H9 (cell line): Measurements from ENCODE around the gene APBB2. TPM values are rescaled to one million over a fixed set of nuclear protein-coding genes. Genes with fewer than 3 reads are reported as not detected.

Experiments used
- DNase-seq: peaks from one replicate; pipeline ENCODE4 v3.0.0-alpha.2; 2017
- H2AFZ ChIP-seq: one replicate; pipeline ENCODE4 v1.6.1; 2013; ENCODE audit warnings: mild to moderate bottlenecking, low read length, control low read depth, moderate library complexity
- H2AK5ac ChIP-seq: 2 replicates; pipeline ENCODE4 v1.6.1; 2013; ENCODE audit warnings: low read length, control low read depth, mixed read lengths; ENCODE audit not compliant: insufficient read length
- H2BK120ac ChIP-seq: one replicate; pipeline ENCODE4 v1.6.1; 2013; ENCODE audit warnings: low read depth, mild to moderate bottlenecking, low read length, control low read depth, inconsistent platforms; ENCODE audit not compliant: poor library complexity, severe bottlenecking
- H2BK12ac ChIP-seq: 2 replicates; pipeline ENCODE4 v1.6.1; 2013; ENCODE audit warnings: low read length, control low read depth, mixed read lengths, low read depth; ENCODE audit not compliant: insufficient read length
- H2BK15ac ChIP-seq: 2 replicates; pipeline ENCODE4 v1.6.1; 2013; ENCODE audit warnings: low read depth, low read length, control low read depth
- H2BK20ac ChIP-seq: one replicate; pipeline ENCODE4 v1.6.1; 2013; ENCODE audit warnings: low read depth, mild to moderate bottlenecking, low read length, control low read depth, inconsistent platforms; ENCODE audit not compliant: poor library complexity, severe bottlenecking
- H2BK5ac ChIP-seq: 2 replicates; pipeline ENCODE4 v1.6.1; 2013; ENCODE audit warnings: low read length, control low read depth, mixed read lengths; ENCODE audit not compliant: insufficient read length
- H3K14ac ChIP-seq: 2 replicates; pipeline ENCODE4 v1.6.1; 2013; ENCODE audit warnings: low read length, control low read depth; ENCODE audit not compliant: insufficient read depth
- H3K18ac ChIP-seq: 2 replicates; pipeline ENCODE4 v1.6.1; 2013; ENCODE audit warnings: low read depth, mild to moderate bottlenecking, mixed read lengths, low read length, control low read depth; ENCODE audit not compliant: insufficient read length
- H3K23ac ChIP-seq: 2 replicates; pipeline ENCODE4 v1.6.1; 2013; ENCODE audit warnings: low read length, control low read depth, mixed read lengths, low read depth; ENCODE audit not compliant: insufficient read length
- H3K23me2 ChIP-seq: 2 replicates; pipeline ENCODE4 v1.6.1; 2013; ENCODE audit warnings: low read depth, mild to moderate bottlenecking, mixed read lengths, low read length, control low read depth; ENCODE audit not compliant: insufficient read length, poor library complexity, severe bottlenecking
- H3K27ac ChIP-seq: 2 replicates; pipeline ENCODE4 v1.5.1; 2013; ENCODE audit warnings: low read length, control low read depth, mixed read lengths, low read depth; ENCODE audit not compliant: insufficient read length
- H3K27me3 ChIP-seq: 2 replicates; pipeline ENCODE4 v1.6.1; 2013; ENCODE audit warnings: low read length, control low read depth, inconsistent platforms; ENCODE audit not compliant: insufficient read depth
- H3K4ac ChIP-seq: 2 replicates; pipeline ENCODE4 v1.6.1; 2013; ENCODE audit warnings: low read depth, mild to moderate bottlenecking, control low read depth, inconsistent platforms, low read length, moderate library complexity
- H3K4me1 ChIP-seq: 2 replicates; pipeline ENCODE4 v1.6.1; 2013; ENCODE audit warnings: low read length, control low read depth, inconsistent platforms; ENCODE audit not compliant: insufficient read depth
- H3K4me2 ChIP-seq: 2 replicates; pipeline ENCODE4 v1.6.1; 2013; ENCODE audit warnings: low read length, control low read depth, mixed read lengths; ENCODE audit not compliant: insufficient read length, insufficient read depth
- H3K56ac ChIP-seq: 2 replicates; pipeline ENCODE4 v1.6.1; 2013; ENCODE audit warnings: low read depth, mild to moderate bottlenecking, mixed read lengths, low read length, control low read depth; ENCODE audit not compliant: insufficient read length
- H3K79me1 ChIP-seq: 2 replicates; pipeline ENCODE4 v1.6.1; 2013; ENCODE audit warnings: low read depth, mild to moderate bottlenecking, moderate library complexity, low read length, control low read depth, inconsistent platforms; ENCODE audit not compliant: insufficient read depth, poor library complexity, severe bottlenecking
- H3K79me2 ChIP-seq: 2 replicates; pipeline ENCODE4 v1.6.1; 2013; ENCODE audit warnings: low read length, control low read depth, inconsistent platforms; ENCODE audit not compliant: insufficient read depth
- H3K9ac ChIP-seq: 2 replicates; pipeline ENCODE4 v1.6.1; 2013; ENCODE audit warnings: low read length, control low read depth, mixed read lengths; ENCODE audit not compliant: insufficient read length; ENCODE audit errors: extremely low read depth
- H3K9me3 ChIP-seq: one replicate; pipeline ENCODE4 v1.6.1; 2013; ENCODE audit warnings: low read depth, low read length, inconsistent platforms; ENCODE audit not compliant: control insufficient read depth
- H3T11ph ChIP-seq: one replicate; pipeline ENCODE4 v1.6.1; 2013; ENCODE audit warnings: mild to moderate bottlenecking, low read length, control low read depth, inconsistent platforms
- H4K20me1 ChIP-seq: one replicate; pipeline ENCODE4 v1.6.1; 2013; ENCODE audit not compliant: control insufficient read depth, insufficient read length, insufficient read depth
- H4K5ac ChIP-seq: 2 replicates; pipeline ENCODE4 v1.6.1; 2013; ENCODE audit warnings: low read depth, mild to moderate bottlenecking, mixed read lengths, low read length, control low read depth; ENCODE audit not compliant: insufficient read length
- H4K8ac ChIP-seq: replicated peaks from 2 replicates; pipeline ENCODE4 v1.6.1; 2013; ENCODE audit warnings: low read length, control low read depth, mixed read lengths, low read depth; ENCODE audit not compliant: insufficient read length
- H4K91ac ChIP-seq: 2 replicates; pipeline ENCODE4 v1.6.1; 2013; ENCODE audit warnings: low read depth, mild to moderate bottlenecking, moderate library complexity, mixed read lengths, low read length, control low read depth; ENCODE audit not compliant: insufficient read length
- H3K27ac Mint-ChIP-seq, 3 experiments: 2 replicates in 2 of 3; 3 replicates in 1 of 3; pipeline ENCODE4 v1.8.0; 2020 to 2021; ENCODE audit warnings: mixed read lengths in 3 of 3, mild to moderate bottlenecking in 1 of 3, moderate library complexity in 1 of 3
- H3K27me3 Mint-ChIP-seq: 2 replicates; pipeline ENCODE4 v1.8.0; 2021; ENCODE audit warnings: low read depth, mild to moderate bottlenecking, moderate library complexity, mixed read lengths
- H3K36me3 Mint-ChIP-seq, 3 experiments: 2 replicates in 2 of 3; 3 replicates in 1 of 3; pipeline ENCODE4 v1.8.0; 2020 to 2021; ENCODE audit warnings: low read depth in 3 of 3, mixed read lengths in 3 of 3; ENCODE audit not compliant: insufficient read depth in 1 of 3
- H3K4me1 Mint-ChIP-seq, 2 experiments: 2 replicates each; pipeline ENCODE4 v1.8.0; 2020; ENCODE audit warnings: mixed read lengths in 2 of 2
- H3K4me3 Mint-ChIP-seq, 2 experiments: 2 replicates in 1 of 2; 3 replicates in 1 of 2; pipeline ENCODE4 v1.8.0; 2020 to 2021; ENCODE audit warnings: mild to moderate bottlenecking in 2 of 2, mixed read lengths in 2 of 2, moderate library complexity in 1 of 2
- H3K9me3 Mint-ChIP-seq, 2 experiments: 2 replicates in 1 of 2; 3 replicates in 1 of 2; pipeline ENCODE4 v1.8.0; 2020; ENCODE audit warnings: mild to moderate bottlenecking in 2 of 2, mixed read lengths in 2 of 2, moderate library complexity in 1 of 2
- WGBS: extraction: QIAGEN DNeasy Blood & Tissue Kit; methylation state at CpG from one replicate; pipeline ENCODE4 v1.1.7; 2013; ENCODE audit warnings: missing lambda C conversion rate, low lambda C conversion rate, mixed read lengths; ENCODE audit not compliant: insufficient read length; ENCODE audit errors: extremely low coverage; 5-methylcytosine and 5-hydroxymethylcytosine counted together
- total RNA-seq: library from RNA; stranded (reverse); gene quantifications from 2 replicates; pipeline ENCODE4 v1.2.1, GENCODE V29; 2021
- TF ChIP-seq, protein P1 (sequence below): fragments of 200-600 bp; sonication (generic); conservative IDR thresholded peaks from 3 replicates; pipeline ENCODE4 v1.8.0; 2021; ENCODE audit warnings: antibody characterized with exemption, mild to moderate bottlenecking

The APBB2 gene
- total RNA-seq, 1 experiment from 2014 or later: 39.6 TPM

DNA sequence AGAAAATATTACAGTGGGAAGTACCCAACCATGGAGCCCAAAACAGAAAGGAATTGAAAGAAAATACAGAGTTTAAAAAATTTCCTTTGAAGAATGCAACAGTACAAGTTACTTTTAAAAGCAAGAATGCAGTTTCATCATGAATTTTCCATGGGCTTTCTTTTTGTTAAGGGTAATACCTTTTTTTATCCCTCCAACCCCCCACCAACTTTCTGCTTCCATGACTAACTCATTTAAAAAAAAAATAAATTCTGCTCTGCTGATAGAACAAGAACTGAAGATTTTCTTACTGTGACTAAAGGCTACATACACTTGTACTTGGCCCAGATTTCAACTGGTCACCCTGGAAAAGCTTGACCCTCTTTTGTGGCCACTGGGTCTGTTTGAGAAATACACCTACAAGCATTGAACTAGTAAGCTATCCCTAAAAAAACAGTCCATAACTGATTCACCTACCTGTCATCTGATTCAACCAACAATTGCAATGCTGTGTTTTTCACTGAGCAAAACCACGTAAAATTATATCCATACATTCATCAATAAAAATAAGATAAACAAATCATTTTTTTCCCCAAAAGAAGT lies 250.4 kb downstream of the APBB2 start:
- no peak overlapping the region for H3K9ac ChIP-seq
- H4K5ac ChIP-seq: no peak overlapping the region
- Mint-ChIP-seq H3K36me3 (peaks cover 10 to 19% (median 10%) of the 10 kb centered on the region in 3 experiments), H3K4me1 (peaks cover 23 to 25% of the 10 kb centered on the region in 2 experiments), H3K27ac (peak overlapping the region in 1 of 3 experiments; percentile 19; a peak in 2 of 7 replicates), H3K27me3 (no peaks in the 10 kb centered on the region), H3K9me3 (peaks cover 4 to 12% of the 10 kb centered on the region in 2 experiments), H3K4me3 (no peak overlapping the region)
- no peak overlapping the region for H2BK20ac ChIP-seq
- no peaks in the 10 kb centered on the region for H3K23me2 ChIP-seq
- no peak for DNase-seq
- no peak overlapping the region for H3K27ac ChIP-seq
- no peaks in the 10 kb centered on the region for H3K9me3 ChIP-seq
- H3K18ac ChIP-seq: no peak overlapping the region
- H2BK120ac ChIP-seq: no peak overlapping the region
- no peak overlapping the region for H3K4me2 ChIP-seq
- no peak overlapping the region for H3K23ac ChIP-seq
- H4K91ac ChIP-seq: no peak overlapping the region
- no peak overlapping the region for H3K56ac ChIP-seq
- no peaks in the 10 kb centered on the region for H3K27me3 ChIP-seq
- no peak overlapping the region for H3K14ac ChIP-seq
- no peaks in the 10 kb centered on the region for H3K79me2 ChIP-seq
- no peak overlapping the region for H2BK12ac ChIP-seq
- no peak overlapping the region for H2AK5ac ChIP-seq
- H2BK15ac ChIP-seq: no peak overlapping the region
- no peaks in the 10 kb centered on the region for H4K20me1 ChIP-seq
- no peak overlapping the region for H4K8ac ChIP-seq
- no peak overlapping the region for H2BK5ac ChIP-seq
- WGBS: 100% methylated on average over 1 of the region's 1 CpG
- TF ChIP-seq, protein P1, sequence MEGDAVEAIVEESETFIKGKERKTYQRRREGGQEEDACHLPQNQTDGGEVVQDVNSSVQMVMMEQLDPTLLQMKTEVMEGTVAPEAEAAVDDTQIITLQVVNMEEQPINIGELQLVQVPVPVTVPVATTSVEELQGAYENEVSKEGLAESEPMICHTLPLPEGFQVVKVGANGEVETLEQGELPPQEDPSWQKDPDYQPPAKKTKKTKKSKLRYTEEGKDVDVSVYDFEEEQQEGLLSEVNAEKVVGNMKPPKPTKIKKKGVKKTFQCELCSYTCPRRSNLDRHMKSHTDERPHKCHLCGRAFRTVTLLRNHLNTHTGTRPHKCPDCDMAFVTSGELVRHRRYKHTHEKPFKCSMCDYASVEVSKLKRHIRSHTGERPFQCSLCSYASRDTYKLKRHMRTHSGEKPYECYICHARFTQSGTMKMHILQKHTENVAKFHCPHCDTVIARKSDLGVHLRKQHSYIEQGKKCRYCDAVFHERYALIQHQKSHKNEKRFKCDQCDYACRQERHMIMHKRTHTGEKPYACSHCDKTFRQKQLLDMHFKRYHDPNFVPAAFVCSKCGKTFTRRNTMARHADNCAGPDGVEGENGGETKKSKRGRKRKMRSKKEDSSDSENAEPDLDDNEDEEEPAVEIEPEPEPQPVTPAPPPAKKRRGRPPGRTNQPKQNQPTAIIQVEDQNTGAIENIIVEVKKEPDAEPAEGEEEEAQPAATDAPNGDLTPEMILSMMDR: no peak
- no peaks in the 10 kb centered on the region; the same call in 1 of the 2 replicates for H3K4me1 ChIP-seq
- H2AFZ ChIP-seq: no peak overlapping the region
- H3K79me1 ChIP-seq: no peaks in the 10 kb centered on the region
- no peak overlapping the region for H3K4ac ChIP-seq
- no peak overlapping the region for H3T11ph ChIP-seq
